GM21367 (cell line): Measurements from ENCODE around the gene ASPM.
A peak's percentile ranks its signal among the peaks of the same experiment; 100 is the strongest.
"Not testable (repeated sequence)": the region's sequence is repeated elsewhere in the genome, so short reads cannot be mapped to it uniquely, and the experiment has no call there.

Experiments
- ATAC-seq: cut with Tn5 transposase; IDR thresholded peaks from one replicate; pipeline ENCODE4 v1.9.1; 2021; ENCODE audit not compliant: unreplicated experiment

ASPM gene

GRCh38 chr1:197083474-197083873, 63.0 kb downstream of the ASPM start:
- no peak for ATAC-seq

- no peak for ATAC-seq
Measured at GRCh38 chr1:197081117-197081753, 65.2 kb downstream of the ASPM start.

GRCh38 chr1:197080323-197080722, 66.1 kb downstream of the ASPM start:
- ATAC-seq = no peak

GRCh38 chr1:197076585-197076984, 69.9 kb downstream of the ASPM start:
- ATAC-seq = no peak

GRCh38 chr1:197073978-197074377, 72.5 kb downstream of the ASPM start:
- ATAC-seq = no peak

- no peak for ATAC-seq
Measured at GRCh38 chr1:197067457-197067818, 79.0 kb downstream of the ASPM start.

GRCh38 chr1:197066719-197067456, 79.6 kb downstream of the ASPM start, which contains the start of gene F13B:
Gene F13B (minus strand): TSS chr1:197067260. CDS start chr1:197067223, 37 bp downstream.
- no peak for ATAC-seq

GRCh38 chr1:197066277-197066676, 80.2 kb downstream of the ASPM start:
- ATAC-seq = no peak

- ATAC-seq = no peak
Measured at GRCh38 chr1:197065559-197065958, 80.9 kb downstream of the ASPM start.

GRCh38 chr1:197063212-197063611, 83.3 kb downstream of the ASPM start:
- peak; percentile 32 for ATAC-seq

- peak; percentile 96 for ATAC-seq
Measured at GRCh38 chr1:197062692-197063091, 83.8 kb downstream of the ASPM start.

- no peak for ATAC-seq
Measured at GRCh38 chr1:197049100-197049499, 97.4 kb downstream of the ASPM start.

- ATAC-seq = no peak
Measured at GRCh38 chr1:197042676-197043341, 103.7 kb downstream of the ASPM start.

- peak; percentile 75 for ATAC-seq
Measured at GRCh38 chr1:197041486-197042353, 104.7 kb downstream of the ASPM start.

GRCh38 chr1:197036861-197037260, 109.6 kb downstream of the ASPM start:
- ATAC-seq = no peak

- ATAC-seq = not testable (repeated sequence)
Measured at GRCh38 chr1:197034631-197035339, 111.7 kb downstream of the ASPM start.
